Measurements from ENCODE around the gene SMR3B.

DNA sequence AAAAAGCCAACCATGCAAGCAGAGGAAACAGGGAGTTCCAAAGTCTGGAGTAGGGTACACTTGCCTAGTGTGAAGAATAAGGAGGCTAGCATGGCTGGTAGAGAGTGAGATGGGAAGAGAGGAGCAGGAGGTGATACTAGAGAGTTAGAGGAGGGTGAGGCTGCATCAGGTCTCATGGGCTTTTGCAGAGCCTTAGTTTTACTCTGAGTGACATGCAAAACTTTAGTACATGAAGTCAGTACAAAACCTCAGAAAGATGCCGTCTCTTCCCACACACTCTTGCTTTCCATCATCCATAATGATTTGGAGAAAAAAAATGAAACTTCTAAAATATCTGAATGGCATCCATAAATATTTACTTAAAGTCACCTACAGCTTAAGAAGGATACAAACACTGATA is 19.8 kb downstream of the SMR3B start:
- TF ChIP-seq FOXM1 (IDR thresholded peaks at IDR 0.05; ENCODE audit: borderline replicate concordance, low read depth), result no peak
- no peak for TF ChIP-seq CEBPB (IDR thresholded peaks at IDR 0.05)
- no peak for TF ChIP-seq TAF1 (IDR thresholded peaks at IDR 0.05; ENCODE audit: low read depth)
- TF ChIP-seq YY1 (IDR thresholded peaks at IDR 0.05; ENCODE audit: low read depth), result no peak
- TF ChIP-seq, protein P1, sequence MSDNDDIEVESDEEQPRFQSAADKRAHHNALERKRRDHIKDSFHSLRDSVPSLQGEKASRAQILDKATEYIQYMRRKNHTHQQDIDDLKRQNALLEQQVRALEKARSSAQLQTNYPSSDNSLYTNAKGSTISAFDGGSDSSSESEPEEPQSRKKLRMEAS (IDR thresholded peaks at IDR 0.05), result no peak
- no peak for TF ChIP-seq CREB1 (IDR thresholded peaks at IDR 0.05; ENCODE audit: low read depth)
- no peak for TF ChIP-seq NFIC (IDR thresholded peaks at IDR 0.05)
- TF ChIP-seq EP300 (IDR thresholded peaks at IDR 0.05; ENCODE audit: borderline replicate concordance), result no peak
